ENCODE data around the gene ARHGAP19.

DNA sequence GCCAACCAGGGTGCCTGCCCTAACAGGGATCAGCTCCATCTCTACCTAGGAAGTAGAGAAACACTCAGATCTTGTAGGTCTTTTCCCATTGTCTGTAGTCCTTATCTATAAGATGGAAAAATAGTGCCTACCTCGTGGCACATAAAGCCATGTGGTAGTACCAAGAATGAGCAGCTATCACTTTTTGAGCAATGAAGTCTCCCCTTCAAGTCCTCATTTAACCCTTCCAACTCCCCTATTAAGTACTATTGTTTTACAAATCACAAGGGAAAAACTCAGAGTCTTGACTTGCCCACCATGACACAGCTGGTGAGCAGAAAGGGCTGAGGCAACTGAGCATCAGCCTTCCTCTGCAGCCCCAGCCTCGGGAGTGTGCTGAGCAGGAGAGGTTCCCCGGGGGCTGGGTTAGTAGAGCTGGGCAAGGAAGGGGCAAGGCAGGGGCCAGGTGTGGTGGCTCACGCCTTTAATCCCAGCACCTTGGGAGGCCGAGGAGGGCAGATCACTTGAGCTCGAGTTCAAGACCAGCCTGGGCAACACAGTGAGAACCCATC lies 38.8 kb upstream of the ARHGAP19 start:
- TF ChIP-seq, protein P1, sequence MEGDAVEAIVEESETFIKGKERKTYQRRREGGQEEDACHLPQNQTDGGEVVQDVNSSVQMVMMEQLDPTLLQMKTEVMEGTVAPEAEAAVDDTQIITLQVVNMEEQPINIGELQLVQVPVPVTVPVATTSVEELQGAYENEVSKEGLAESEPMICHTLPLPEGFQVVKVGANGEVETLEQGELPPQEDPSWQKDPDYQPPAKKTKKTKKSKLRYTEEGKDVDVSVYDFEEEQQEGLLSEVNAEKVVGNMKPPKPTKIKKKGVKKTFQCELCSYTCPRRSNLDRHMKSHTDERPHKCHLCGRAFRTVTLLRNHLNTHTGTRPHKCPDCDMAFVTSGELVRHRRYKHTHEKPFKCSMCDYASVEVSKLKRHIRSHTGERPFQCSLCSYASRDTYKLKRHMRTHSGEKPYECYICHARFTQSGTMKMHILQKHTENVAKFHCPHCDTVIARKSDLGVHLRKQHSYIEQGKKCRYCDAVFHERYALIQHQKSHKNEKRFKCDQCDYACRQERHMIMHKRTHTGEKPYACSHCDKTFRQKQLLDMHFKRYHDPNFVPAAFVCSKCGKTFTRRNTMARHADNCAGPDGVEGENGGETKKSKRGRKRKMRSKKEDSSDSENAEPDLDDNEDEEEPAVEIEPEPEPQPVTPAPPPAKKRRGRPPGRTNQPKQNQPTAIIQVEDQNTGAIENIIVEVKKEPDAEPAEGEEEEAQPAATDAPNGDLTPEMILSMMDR (IDR thresholded peaks at IDR 0.05) = no peak
- TF ChIP-seq, protein P2, sequence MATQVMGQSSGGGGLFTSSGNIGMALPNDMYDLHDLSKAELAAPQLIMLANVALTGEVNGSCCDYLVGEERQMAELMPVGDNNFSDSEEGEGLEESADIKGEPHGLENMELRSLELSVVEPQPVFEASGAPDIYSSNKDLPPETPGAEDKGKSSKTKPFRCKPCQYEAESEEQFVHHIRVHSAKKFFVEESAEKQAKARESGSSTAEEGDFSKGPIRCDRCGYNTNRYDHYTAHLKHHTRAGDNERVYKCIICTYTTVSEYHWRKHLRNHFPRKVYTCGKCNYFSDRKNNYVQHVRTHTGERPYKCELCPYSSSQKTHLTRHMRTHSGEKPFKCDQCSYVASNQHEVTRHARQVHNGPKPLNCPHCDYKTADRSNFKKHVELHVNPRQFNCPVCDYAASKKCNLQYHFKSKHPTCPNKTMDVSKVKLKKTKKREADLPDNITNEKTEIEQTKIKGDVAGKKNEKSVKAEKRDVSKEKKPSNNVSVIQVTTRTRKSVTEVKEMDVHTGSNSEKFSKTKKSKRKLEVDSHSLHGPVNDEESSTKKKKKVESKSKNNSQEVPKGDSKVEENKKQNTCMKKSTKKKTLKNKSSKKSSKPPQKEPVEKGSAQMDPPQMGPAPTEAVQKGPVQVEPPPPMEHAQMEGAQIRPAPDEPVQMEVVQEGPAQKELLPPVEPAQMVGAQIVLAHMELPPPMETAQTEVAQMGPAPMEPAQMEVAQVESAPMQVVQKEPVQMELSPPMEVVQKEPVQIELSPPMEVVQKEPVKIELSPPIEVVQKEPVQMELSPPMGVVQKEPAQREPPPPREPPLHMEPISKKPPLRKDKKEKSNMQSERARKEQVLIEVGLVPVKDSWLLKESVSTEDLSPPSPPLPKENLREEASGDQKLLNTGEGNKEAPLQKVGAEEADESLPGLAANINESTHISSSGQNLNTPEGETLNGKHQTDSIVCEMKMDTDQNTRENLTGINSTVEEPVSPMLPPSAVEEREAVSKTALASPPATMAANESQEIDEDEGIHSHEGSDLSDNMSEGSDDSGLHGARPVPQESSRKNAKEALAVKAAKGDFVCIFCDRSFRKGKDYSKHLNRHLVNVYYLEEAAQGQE (IDR thresholded peaks at IDR 0.05; ENCODE audit: insufficient read depth in 1 of 2, low read depth in 2 of 2, low read length in 1 of 2) = no peak

All from Panc1 (cell line).